ENCODE measurements around the gene TNFSF10. TPM values are rescaled to one million over a fixed set of nuclear protein-coding genes. Genes with fewer than 3 reads are reported as not detected.
"Not testable (repeated sequence)": the region's sequence is repeated elsewhere in the genome, so short reads cannot be mapped to it uniquely, and the experiment has no call there.

Gene TNFSF10
- 10 to 100 TPM in 2 of 3 donors, 1 to 10 TPM in 1; 9.5 to 27.7 (median 18.4) TPM for total RNA-seq
- 64.2 TPM for total RNA-seq (2013)

GRCh38 chr3:172522871-172523818, at the start of gene TNFSF10:
Gene TNFSF10, minus strand, starts transcription at chr3:172523430. Its CDS starts 46 bp downstream, at chr3:172523384.
- DNase-seq (peak; percentile 44 to 77), ATAC-seq (peak; percentile 83 to 89 (median 85))
- 0% methylated on average over 7 of the region's 9 CpGs for WGBS (ENCODE audit: insufficient coverage)
- Histone ChIP-seq H3K27me3 (ENCODE audit: control insufficient read depth, insufficient read depth, low read length) (no peaks in the 10 kb centered on the region), H3K9me3 (ENCODE audit: control insufficient read depth, insufficient read depth, low read length) (no peaks in the 10 kb centered on the region), H3K4me1 (ENCODE audit: control insufficient read depth, insufficient read depth, low read length) (peaks cover 15% of the 10 kb centered on the region), H3K27ac (ENCODE audit: low read length) (peak within 1 kb of the TSS; percentile 87), H3K36me3 (ENCODE audit: control insufficient read depth, insufficient read depth, low read length) (peaks cover 3% of the 10 kb centered on the region), H3K4me3 (ENCODE audit: low read length) (peak within 1 kb of the TSS; percentile 71)
- TF ChIP-seq, protein P1, sequence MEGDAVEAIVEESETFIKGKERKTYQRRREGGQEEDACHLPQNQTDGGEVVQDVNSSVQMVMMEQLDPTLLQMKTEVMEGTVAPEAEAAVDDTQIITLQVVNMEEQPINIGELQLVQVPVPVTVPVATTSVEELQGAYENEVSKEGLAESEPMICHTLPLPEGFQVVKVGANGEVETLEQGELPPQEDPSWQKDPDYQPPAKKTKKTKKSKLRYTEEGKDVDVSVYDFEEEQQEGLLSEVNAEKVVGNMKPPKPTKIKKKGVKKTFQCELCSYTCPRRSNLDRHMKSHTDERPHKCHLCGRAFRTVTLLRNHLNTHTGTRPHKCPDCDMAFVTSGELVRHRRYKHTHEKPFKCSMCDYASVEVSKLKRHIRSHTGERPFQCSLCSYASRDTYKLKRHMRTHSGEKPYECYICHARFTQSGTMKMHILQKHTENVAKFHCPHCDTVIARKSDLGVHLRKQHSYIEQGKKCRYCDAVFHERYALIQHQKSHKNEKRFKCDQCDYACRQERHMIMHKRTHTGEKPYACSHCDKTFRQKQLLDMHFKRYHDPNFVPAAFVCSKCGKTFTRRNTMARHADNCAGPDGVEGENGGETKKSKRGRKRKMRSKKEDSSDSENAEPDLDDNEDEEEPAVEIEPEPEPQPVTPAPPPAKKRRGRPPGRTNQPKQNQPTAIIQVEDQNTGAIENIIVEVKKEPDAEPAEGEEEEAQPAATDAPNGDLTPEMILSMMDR (IDR thresholded peaks at IDR 0.05), result no peak
- intact Hi-C loops (cut with micrococcal nuclease), result loop anchor here (2.0 kb wide), 1 partner anchor 74 kb away; no protein-coding TSS in a partner anchor
- Mint-ChIP-seq H3K27ac (peak within 1 kb of the TSS; percentile 87 to 93), H3K36me3 (no peaks in the 10 kb centered on the region), H3K27me3 (ENCODE audit: low read depth in 2 of 2) (no peaks in the 10 kb centered on the region), H3K4me1 (peaks cover 43 to 57% of the 10 kb centered on the region in 2 donors), H3K4me3 (peak within 1 kb of the TSS; percentile 85), H3K9me3 (no peaks in the 10 kb centered on the region)

- no peaks in the 10 kb centered on the region for H3K9me3 ChIP-seq (ENCODE audit: control insufficient read depth, insufficient read depth, low read length)
- H3K27ac ChIP-seq (ENCODE audit: low read length), result no peak overlapping the region
- intact Hi-C loops (cut with micrococcal nuclease), result no loop called here
- no peak overlapping the region for H3K4me3 ChIP-seq (ENCODE audit: low read length)
- no peaks in the 10 kb centered on the region for H3K27me3 ChIP-seq (ENCODE audit: control insufficient read depth, insufficient read depth, low read length)
- Mint-ChIP-seq H3K27ac (no peak overlapping the region), H3K9me3 (no peaks in the 10 kb centered on the region), H3K4me1 (no peaks in the 10 kb centered on the region), H3K27me3 (ENCODE audit: low read depth in 2 of 2) (peaks cover 0 to 5% of the 10 kb centered on the region in 2 donors), H3K4me3 (no peak overlapping the region), H3K36me3 (no peaks in the 10 kb centered on the region)
- ATAC-seq (no peak), DNase-seq (no peak)
- no peaks in the 10 kb centered on the region for H3K36me3 ChIP-seq (ENCODE audit: control insufficient read depth, insufficient read depth, low read length)
- WGBS (ENCODE audit: insufficient coverage), result 95% methylated on average over 3 of the region's 4 CpGs
- H3K4me1 ChIP-seq (ENCODE audit: control insufficient read depth, insufficient read depth, low read length), result no peaks in the 10 kb centered on the region
- TF ChIP-seq, protein P1 (IDR thresholded peaks at IDR 0.05), result no peak
Observed at GRCh38 chr3:172569128-172570008, 46.1 kb upstream of the TNFSF10 start.

GRCh38 chr3:172568701-172569100, 45.5 kb upstream of the TNFSF10 start:
- intact Hi-C loops (cut with micrococcal nuclease), result no loop called here
- Histone ChIP-seq H3K4me3 (ENCODE audit: low read length) (no peak overlapping the region), H3K27ac (ENCODE audit: low read length) (no peak overlapping the region), H3K36me3 (ENCODE audit: control insufficient read depth, insufficient read depth, low read length) (no peaks in the 10 kb centered on the region), H3K4me1 (ENCODE audit: control insufficient read depth, insufficient read depth, low read length) (no peaks in the 10 kb centered on the region), H3K9me3 (ENCODE audit: control insufficient read depth, insufficient read depth, low read length) (no peaks in the 10 kb centered on the region), H3K27me3 (ENCODE audit: control insufficient read depth, insufficient read depth, low read length) (no peaks in the 10 kb centered on the region)
- H3K4me1 Mint-ChIP-seq, result peaks cover under 1 to 1% of the 10 kb centered on the region in 2 donors
- no peaks in the 10 kb centered on the region for H3K36me3 Mint-ChIP-seq
- TF ChIP-seq, protein P1 (IDR thresholded peaks at IDR 0.05), result no peak
- 8% methylated on average over 2 of the region's 2 CpGs for WGBS (ENCODE audit: insufficient coverage)
- H3K27ac Mint-ChIP-seq, result no peak overlapping the region
- H3K9me3 Mint-ChIP-seq, result no peaks in the 10 kb centered on the region
- ATAC-seq (no peak), DNase-seq (no peak)
- peaks cover 0 to 5% of the 10 kb centered on the region in 2 donors for H3K27me3 Mint-ChIP-seq (ENCODE audit: low read depth in 2 of 2)
- no peak overlapping the region for H3K4me3 Mint-ChIP-seq

GRCh38 chr3:172566785-172567184, 43.6 kb upstream of the TNFSF10 start:
- H3K4me3 Mint-ChIP-seq; H3K36me3 Mint-ChIP-seq; H3K4me1 ChIP-seq (ENCODE audit: control insufficient read depth, insufficient read depth, low read length); H3K27ac ChIP-seq (ENCODE audit: low read length); ATAC-seq; H3K9me3 Mint-ChIP-seq; H3K9me3 ChIP-seq (ENCODE audit: control insufficient read depth, insufficient read depth, low read length); H3K27me3 Mint-ChIP-seq (ENCODE audit: low read depth in 2 of 2); DNase-seq; intact Hi-C loops (cut with micrococcal nuclease); H3K27me3 ChIP-seq (ENCODE audit: control insufficient read depth, insufficient read depth, low read length); H3K4me3 ChIP-seq (ENCODE audit: low read length); H3K27ac Mint-ChIP-seq; H3K36me3 ChIP-seq (ENCODE audit: control insufficient read depth, insufficient read depth, low read length): not testable (repeated sequence)
- WGBS (ENCODE audit: insufficient coverage), result 100% methylated on average over 1 of the region's 2 CpGs
- H3K4me1 Mint-ChIP-seq, result peaks cover 19 to 20% of the 10 kb centered on the region in 2 donors

Measured in natural killer cell (primary cell).